Erythroblast (primary cell): ENCODE measurements around the gene LGALS8.

Experiments
- GATA1 ChIP-seq: IDR thresholded peaks from 2 replicates; pipeline ENCODE4 v1.6.1; 2011; ENCODE audit warnings: low read depth, mild to moderate bottlenecking, control low read depth, low read length, moderate library complexity
- POLR2A ChIP-seq: IDR thresholded peaks from 2 replicates; pipeline ENCODE4 v1.6.1; 2011; ENCODE audit warnings: mild to moderate bottlenecking, low read length

GRCh38 chr1:236560213-236560771 is 36.5 kb downstream of the LGALS8 start:
- TF ChIP-seq GATA1 (no peak), POLR2A (no peak)
